ENCODE measurements around the gene ADAMTS12. TPM values are rescaled to one million over a fixed set of nuclear protein-coding genes. Genes with fewer than 3 reads are reported as not detected.

ADAMTS12 gene
- total and polyA plus RNA-seq, 9 of the 15 experiments (the other 6 are each of a cell fraction or from before 2014, with no cell fraction given), result 0.11 TPM; not detected in 8

- TF ChIP-seq MLLT1 (IDR thresholded peaks at IDR 0.05), result no peak
- no peak for TF ChIP-seq MECOM (CRISPR knock-in tag; IDR thresholded peaks at IDR 0.05)
- TF ChIP-seq XRCC4 (IDR thresholded peaks at IDR 0.05; ENCODE audit: extremely low read depth, insufficient read depth, insufficient read length), result no peak
- TF ChIP-seq CREBBP (IDR thresholded peaks at IDR 0.05; ENCODE audit: low read depth, low read length), result no peak
- TF ChIP-seq SAFB2 (IDR thresholded peaks at IDR 0.05; ENCODE audit: borderline replicate concordance, low read depth, low read length, severe bottlenecking), result no peak
- no peak for TF ChIP-seq POLR3G (IDR thresholded peaks at IDR 0.05; ENCODE audit: extremely low read depth, insufficient read length, insufficient replicate concordance)
These were observed 128.9 kb downstream of the ADAMTS12 start (continued) for GRCh38 chr5:33762859-33763258.

GRCh38 chr5:33761139-33761538 is 130.7 kb downstream of the ADAMTS12 start:
- CTCF ChIA-PET (ENCODE audit: low intra/inter-chr PET ratio), result no interaction called here
- H3K79me2 ChIP-seq (ENCODE audit: control insufficient read depth, insufficient read depth, low read length), result no peaks in the 10 kb centered on the region
- ATAC-seq (no peak), FAIRE-seq (no peak), DNase-seq (ENCODE audit: extremely low read depth in 1 of 4, low spot score in 3 of 4) (no peak)
- no peaks in the 10 kb centered on the region for H3K36me3 ChIP-seq (ENCODE audit: control insufficient read depth, insufficient read depth, low read length)
- BruUV-seq (replicated peaks), result no TSS peak
- POLR2A ChIA-PET, result interaction anchor here (0.6 kb wide), 1 partner anchor 326 kb away, joined by 4 read pairs; no protein-coding TSS in a partner anchor
- H3K9me3 ChIP-seq (replicated peaks; ENCODE audit: control insufficient read depth, insufficient read depth, low read depth, low read length), result no peaks in the 10 kb centered on the region
- no peaks in the 10 kb centered on the region for H3K9me1 ChIP-seq (ENCODE audit: control insufficient read depth, insufficient read depth, low read length)
- intact Hi-C loops (cut with micrococcal nuclease), result no loop called here
- H3K4me1 ChIP-seq (replicated peaks in 1 of 2; ENCODE audit: control insufficient read depth in 2 of 2, insufficient read depth in 2 of 2, low read length in 2 of 2), result no peaks in the 10 kb centered on the region
- no peak overlapping the region for H3K9ac ChIP-seq (ENCODE audit: insufficient read depth in 1 of 2, low read depth in 2 of 2, low read length in 2 of 2)
- no peak for TF ChIP-seq TCF7 (IDR thresholded peaks at IDR 0.05; ENCODE audit: borderline replicate concordance)
- no peak for TF ChIP-seq HMGXB4 (CRISPR knock-in tag; IDR thresholded peaks at IDR 0.05)
- TF ChIP-seq GABPA (tag; conservative IDR thresholded peaks at IDR 0.05; ENCODE audit: low read depth), result no peak
- TF ChIP-seq NFATC3 (IDR thresholded peaks at IDR 0.05), result no peak
- TF ChIP-seq PREB (CRISPR knock-in tag; IDR thresholded peaks at IDR 0.05), result no peak
- no peak for TF ChIP-seq HBP1 (CRISPR knock-in tag; IDR thresholded peaks at IDR 0.05)
- no peak for TF ChIP-seq ZNF551 (CRISPR knock-in tag; IDR thresholded peaks at IDR 0.05)
- TF ChIP-seq TAF7 (tag; IDR thresholded peaks at IDR 0.05), result no peak
- H3K27me3 ChIP-seq (ENCODE audit: control insufficient read depth in 2 of 2, insufficient read depth in 2 of 2, low read length in 2 of 2), result peaks cover 0 to 3% of the 10 kb centered on the region in 2 experiments; a peak in 1 of 5 replicates
- 0% methylated on average over 4 of the region's 4 CpGs for WGBS (ENCODE audit: insufficient coverage, low coverage, missing lambda C conversion rate)
- in situ Hi-C loops (cut with MboI), result no loop called here
- no peak overlapping the region for H3K27ac ChIP-seq (ENCODE audit: extremely low read depth, low read depth, low read length)
- H3K4me2 ChIP-seq (ENCODE audit: insufficient read depth, low read length), result no peak overlapping the region
- no peaks in the 10 kb centered on the region for H4K20me1 ChIP-seq (replicated peaks; ENCODE audit: control insufficient read depth, insufficient read depth, low read length)
- H3K4me3 ChIP-seq, result no peak overlapping the region
- no peak overlapping the region for H2AFZ ChIP-seq (ENCODE audit: low read depth, low read length)
